Measurements from ENCODE around the gene PLAU.
A peak's percentile ranks its signal among the peaks of the same experiment; 100 is the strongest.
"Not testable (repeated sequence)": the region's sequence is repeated elsewhere in the genome, so short reads cannot be mapped to it uniquely, and the experiment has no call there.

The PLAU gene

GRCh38 chr10:73899423-73899822, 11.5 kb upstream of the PLAU start:
- peak; percentile 93 for DNase-seq

- DNase-seq, result no peak
These were observed 10.9 kb upstream of the PLAU start for GRCh38 chr10:73900064-73900463.

GRCh38 chr10:73901261-73901660, 9.7 kb upstream of the PLAU start:
- no peak for DNase-seq

GRCh38 chr10:73902351-73902750, 8.6 kb upstream of the PLAU start:
- no peak for DNase-seq

- no peak for DNase-seq
These were observed 5.5 kb upstream of the PLAU start for GRCh38 chr10:73905256-73906020.

- peak; percentile 97 for DNase-seq
These were observed 4.1 kb upstream of the PLAU start for GRCh38 chr10:73906524-73907447.

- peak; percentile 72 for DNase-seq
These were observed 3.0 kb upstream of the PLAU start for GRCh38 chr10:73907841-73908517.

GRCh38 chr10:73908853-73909539, 1.9 kb upstream of the PLAU start:
- peak; percentile 92 for DNase-seq

- no peak for DNase-seq
These were observed 1.3 kb upstream of the PLAU start for GRCh38 chr10:73909540-73910115.

- DNase-seq, result no peak
These were observed 550 bp upstream of the PLAU start for GRCh38 chr10:73910401-73910763.

GRCh38 chr10:73911553-73912004, 647 bp downstream of the PLAU start:
- DNase-seq, result no peak

GRCh38 chr10:73914036-73914435, 3.1 kb downstream of the PLAU start:
- DNase-seq, result no peak

GRCh38 chr10:73915206-73915851, 4.4 kb downstream of the PLAU start:
- DNase-seq, result no peak

GRCh38 chr10:73916761-73917470, 6.0 kb downstream of the PLAU start:
- no peak for DNase-seq

- no peak for DNase-seq
These were observed 6.8 kb downstream of the PLAU start for GRCh38 chr10:73917566-73918305.

GRCh38 chr10:73919481-73919880, 8.5 kb downstream of the PLAU start:
- DNase-seq, result not testable (repeated sequence)

GRCh38 chr10:73920089-73920488, 9.2 kb downstream of the PLAU start:
- DNase-seq, result no peak

- no peak for DNase-seq
These were observed 11.3 kb downstream of the PLAU start for GRCh38 chr10:73922007-73922863.

GRCh38 chr10:73922864-73923133, 11.9 kb downstream of the PLAU start:
- no peak for DNase-seq
